Renal cortex interstitium (tissue), 11 donors: ENCODE data around the gene FGFRL1. TPM values are rescaled to one million over a fixed set of nuclear protein-coding genes. Genes with fewer than 3 reads are reported as not detected.

ENCODE experiments used
- DNase-seq, 11 donors: peaks; one replicate each; pipeline ENCODE4 v3.0.0-alpha.2; 2013; ENCODE audit warnings: low read depth in 9 of 11, low spot score in 4 of 11; ENCODE audit errors: extremely low read depth in 1 of 11
- polyA plus RNA-seq, 3 donors: library from polyadenylated mRNA; unstranded; fragments of 120-200 nt; gene quantifications; one replicate each; pipeline ENCODE4 v1.2.1, GENCODE V29; 2013; ENCODE audit not compliant: insufficient read length in 3 of 3

The FGFRL1 gene
- polyA plus RNA-seq, 3 donors = 35.1 to 43.3 (median 36.3) TPM

GRCh38 chr4:1029529-1029928 is 18.1 kb downstream of the FGFRL1 start:
- DNase-seq = no peak

GRCh38 chr4:1030031-1030430 is 18.6 kb downstream of the FGFRL1 start:
- DNase-seq = no peak

- DNase-seq = no peak
Observed at GRCh38 chr4:1030559-1030958, 19.1 kb downstream of the FGFRL1 start.

GRCh38 chr4:1031346-1031745 is 19.9 kb downstream of the FGFRL1 start:
- DNase-seq = no peak

GRCh38 chr4:1031956-1032795 is 20.8 kb downstream of the FGFRL1 start:
- DNase-seq = no peak

GRCh38 chr4:1032861-1033260 is 21.4 kb downstream of the FGFRL1 start:
- DNase-seq = no peak

GRCh38 chr4:1033840-1034551 is 22.6 kb downstream of the FGFRL1 start:
- DNase-seq = no peak

GRCh38 chr4:1035510-1035909 is 24.1 kb downstream of the FGFRL1 start:
- DNase-seq = no peak

- DNase-seq = no peak
Observed at GRCh38 chr4:1036095-1036494, 24.7 kb downstream of the FGFRL1 start.

GRCh38 chr4:1036976-1037810 is 25.8 kb downstream of the FGFRL1 start:
- no peak for DNase-seq

- no peak for DNase-seq
Observed at GRCh38 chr4:1038948-1039492, 27.6 kb downstream of the FGFRL1 start.

- no peak for DNase-seq
Observed at GRCh38 chr4:1039493-1040343, 28.3 kb downstream of the FGFRL1 start.

- DNase-seq = no peak
Observed at GRCh38 chr4:1040344-1041146, 29.1 kb downstream of the FGFRL1 start.

GRCh38 chr4:1041147-1041935 is 29.9 kb downstream of the FGFRL1 start:
- DNase-seq = peak in 1 of 11 donors; percentile 35

GRCh38 chr4:1041936-1042330 is 30.5 kb downstream of the FGFRL1 start:
- no peak for DNase-seq

GRCh38 chr4:1042352-1043055 is 31.1 kb downstream of the FGFRL1 start:
- no peak for DNase-seq
